Raji (cell line): ENCODE measurements around the gene CD9.

ENCODE experiments used
- POLR2A ChIP-seq: IDR thresholded peaks from 2 replicates; pipeline ENCODE4 v1.6.1; 2011; ENCODE audit warnings: low read depth, low read length, control low read depth; ENCODE audit not compliant: insufficient read depth

The CD9 gene

GRCh38 chr12:6177642-6178358, 22.4 kb upstream of the CD9 start:
- no peak for TF ChIP-seq POLR2A

DNA sequence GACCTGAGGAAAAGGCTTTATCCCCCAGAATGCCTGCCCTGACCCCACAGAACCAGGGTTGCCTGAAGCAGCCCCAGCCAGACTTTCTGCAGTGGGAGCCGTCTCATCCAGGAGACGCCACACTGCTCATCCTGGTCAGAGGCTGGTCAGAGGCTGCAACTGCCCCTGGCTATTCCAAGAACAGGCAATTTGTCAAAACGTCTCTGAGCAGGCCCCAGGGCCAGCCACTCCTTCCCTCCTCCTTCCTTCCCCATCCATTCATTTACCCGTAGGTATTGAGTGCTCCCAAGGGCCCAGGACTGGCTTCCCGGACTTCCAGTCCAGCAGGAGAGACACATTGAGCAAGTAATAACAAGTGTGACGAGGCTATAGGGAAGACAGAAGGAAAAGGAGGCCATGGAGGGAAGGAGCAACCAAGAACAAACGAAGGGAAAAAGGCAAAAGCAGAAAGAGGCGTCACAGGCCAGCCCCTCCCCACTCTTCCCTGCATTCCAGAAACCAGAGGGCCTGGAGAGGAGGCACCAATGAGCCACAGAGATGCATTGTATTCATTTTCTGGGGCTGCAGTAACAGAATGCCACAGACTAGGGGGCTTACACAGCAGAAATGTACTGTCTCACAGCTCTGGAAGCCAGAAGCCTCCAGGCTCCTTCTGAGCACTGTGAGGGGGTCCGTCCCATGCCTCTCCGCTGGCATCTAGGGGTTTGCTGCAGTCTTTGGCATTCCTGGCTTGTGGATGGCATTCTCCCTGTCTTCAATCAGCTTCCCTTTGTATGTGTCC, 21.0 kb upstream of the CD9 start:
- no peak for TF ChIP-seq POLR2A

GRCh38 chr12:6180268-6181051, 19.7 kb upstream of the CD9 start:
- TF ChIP-seq POLR2A = no peak

DNA sequence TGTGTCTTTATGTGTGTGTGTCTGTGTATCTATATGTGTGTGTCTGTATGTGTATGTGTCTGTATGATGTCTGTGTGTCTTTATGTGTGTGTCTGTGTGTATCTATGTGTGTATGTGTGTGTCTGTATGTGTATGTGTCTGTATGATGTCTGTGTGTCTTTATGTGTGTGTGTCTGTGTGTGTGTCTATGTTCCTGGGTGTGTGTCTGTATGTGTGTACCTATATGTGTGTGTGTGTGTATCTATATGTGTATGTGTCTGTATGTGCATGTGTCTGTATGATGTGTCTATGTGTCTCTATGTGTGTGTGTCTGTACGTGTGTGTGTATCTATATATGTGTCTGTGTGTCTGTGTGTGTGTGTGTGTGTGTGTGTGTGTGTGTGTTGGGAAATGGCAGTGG, 19.0 kb upstream of the CD9 start:
- no peak for TF ChIP-seq POLR2A

- TF ChIP-seq POLR2A = no peak
Observed at GRCh38 chr12:6181583-6182278, 18.5 kb upstream of the CD9 start.

- TF ChIP-seq POLR2A = no peak
Observed at GRCh38 chr12:6182279-6182898, 17.8 kb upstream of the CD9 start.

DNA sequence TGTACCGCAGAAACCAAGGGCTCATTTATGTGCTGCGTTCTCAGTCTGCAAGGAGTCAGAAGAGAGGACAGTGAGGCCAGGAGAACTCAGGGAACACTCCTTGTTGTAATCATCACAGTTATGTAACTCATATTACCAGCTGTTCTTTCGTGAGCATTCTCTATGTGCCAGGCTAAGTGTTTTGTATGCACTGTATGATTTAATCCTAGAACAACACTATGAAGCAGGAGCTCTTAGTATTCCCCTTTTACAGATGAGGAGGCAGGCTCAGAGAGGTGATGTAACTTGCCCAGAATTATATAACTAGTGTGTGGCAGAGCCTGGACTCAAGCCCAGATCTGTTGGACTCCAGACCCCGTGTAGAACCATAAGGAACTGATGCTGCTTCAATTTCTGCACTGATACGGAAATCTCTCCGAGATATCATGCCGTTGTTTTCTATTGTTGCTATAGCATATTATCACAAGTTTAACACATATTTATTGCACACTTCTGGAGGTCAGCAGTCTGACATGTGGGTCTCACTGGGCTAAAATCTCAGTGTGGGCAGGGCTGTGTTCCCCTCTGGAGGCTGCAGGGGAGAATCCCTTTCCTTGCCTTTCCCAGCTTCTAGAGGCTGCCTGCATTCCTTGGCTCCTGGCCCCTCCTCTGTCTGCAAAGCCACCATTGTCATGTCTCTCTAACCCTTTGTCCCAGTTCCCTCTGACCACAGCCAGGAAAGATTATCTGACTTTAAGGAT, 16.3 kb upstream of the CD9 start:
- TF ChIP-seq POLR2A = no peak

DNA sequence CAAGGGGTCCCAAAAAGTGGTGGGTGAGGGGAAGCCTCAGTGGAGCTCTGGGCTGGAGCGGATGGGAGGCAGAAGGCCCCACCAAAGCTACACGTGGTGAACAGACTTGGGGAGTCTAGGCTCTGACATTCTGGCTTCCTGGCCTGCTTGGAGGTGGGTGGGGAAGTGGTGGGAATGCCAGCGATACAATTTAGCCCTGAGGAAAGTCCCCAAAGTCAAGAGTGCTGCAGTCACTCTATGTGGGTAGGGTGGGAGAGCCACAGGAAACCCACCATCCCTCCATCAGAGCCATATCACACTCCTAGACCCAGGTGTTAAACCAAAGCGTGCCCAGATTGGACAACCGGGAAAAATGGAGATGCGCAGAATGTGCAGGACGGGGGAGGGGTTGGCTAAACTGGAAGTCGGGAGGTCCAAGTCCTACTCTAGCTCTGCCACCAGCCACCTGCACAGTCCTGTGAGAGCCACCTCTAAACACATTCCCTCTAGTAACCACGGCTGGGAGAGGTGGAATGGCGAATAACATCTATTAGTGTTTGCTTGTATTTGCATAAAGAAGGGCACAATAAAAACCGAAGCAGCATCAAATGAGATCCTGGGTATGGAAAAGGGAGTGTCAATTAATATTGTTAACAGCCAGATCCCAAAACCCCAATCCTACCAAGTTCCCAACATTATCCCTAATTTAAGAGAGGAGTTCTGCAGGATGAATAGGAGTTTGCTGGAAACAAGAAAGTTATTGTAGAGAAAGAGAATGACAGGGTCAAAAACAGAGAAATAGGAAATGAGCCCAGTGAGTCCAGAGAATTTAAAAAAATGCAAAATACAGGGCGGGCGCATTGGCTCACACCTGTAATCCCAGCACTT, 14.0 kb upstream of the CD9 start:
- TF ChIP-seq POLR2A = no peak

- no peak for TF ChIP-seq POLR2A
Observed at GRCh38 chr12:6187948-6188793, 12.0 kb upstream of the CD9 start.

- TF ChIP-seq POLR2A = no peak
Observed at GRCh38 chr12:6189028-6189427, 11.2 kb upstream of the CD9 start.

DNA sequence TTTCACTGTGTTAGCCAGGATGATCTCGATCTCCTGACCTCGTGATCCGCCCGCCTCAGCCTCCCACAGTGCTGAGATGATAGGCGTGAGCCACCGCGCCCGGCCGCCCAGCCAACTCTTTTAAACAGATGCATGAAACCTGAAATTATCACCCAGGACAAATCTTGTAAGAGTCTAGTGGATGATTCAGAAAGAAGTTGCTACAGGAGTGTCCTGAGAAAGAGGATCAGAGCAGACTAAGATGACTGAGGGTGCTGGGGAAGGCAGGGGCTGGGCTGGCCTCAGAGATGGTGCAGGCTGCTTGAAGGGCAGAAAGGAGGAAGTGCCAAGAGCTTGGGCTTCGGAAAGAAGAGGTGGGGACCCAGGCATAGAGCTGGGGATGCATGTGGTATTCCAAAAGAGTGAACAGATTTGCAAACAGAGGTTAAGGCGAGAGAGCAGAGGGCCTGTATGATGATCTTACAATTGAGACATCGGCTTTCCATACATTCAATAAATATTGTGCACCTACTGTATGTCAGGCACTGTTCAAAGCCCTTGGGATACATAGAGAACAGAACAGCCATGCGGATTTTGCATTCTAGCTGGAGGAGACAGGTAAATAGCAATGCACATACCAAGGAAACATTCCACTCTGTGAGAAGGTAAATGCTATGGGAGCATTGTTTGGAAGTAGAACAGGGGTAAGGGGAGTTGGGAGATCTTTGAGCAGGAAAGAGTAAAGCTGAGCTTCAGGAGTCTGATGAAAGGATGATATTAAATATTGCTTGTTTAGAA, 7.4 kb upstream of the CD9 start:
- no peak for TF ChIP-seq POLR2A
